Neural progenitor cell (in vitro differentiated cells): Measurements from ENCODE around the gene NDUFS1.

Experiments
- CTCF ChIP-seq: fragments of 200-600 bp; sonication (generic); IDR thresholded peaks from 2 replicates; pipeline ENCODE4 v1.5.1; 2017; ENCODE audit warnings: antibody characterized with exemption, mild to moderate bottlenecking
- EZH2 ChIP-seq: fragments of 200-600 bp; sonication (generic); IDR thresholded peaks from 2 replicates; pipeline ENCODE4 v1.6.1; 2017; ENCODE audit warnings: antibody characterized with exemption, mild to moderate bottlenecking, moderate library complexity
- EZH2phosphoT487 ChIP-seq: fragments of 200-600 bp; sonication (generic); IDR thresholded peaks from 2 replicates; pipeline ENCODE4 v1.6.1; 2017; ENCODE audit warnings: antibody characterized with exemption

DNA sequence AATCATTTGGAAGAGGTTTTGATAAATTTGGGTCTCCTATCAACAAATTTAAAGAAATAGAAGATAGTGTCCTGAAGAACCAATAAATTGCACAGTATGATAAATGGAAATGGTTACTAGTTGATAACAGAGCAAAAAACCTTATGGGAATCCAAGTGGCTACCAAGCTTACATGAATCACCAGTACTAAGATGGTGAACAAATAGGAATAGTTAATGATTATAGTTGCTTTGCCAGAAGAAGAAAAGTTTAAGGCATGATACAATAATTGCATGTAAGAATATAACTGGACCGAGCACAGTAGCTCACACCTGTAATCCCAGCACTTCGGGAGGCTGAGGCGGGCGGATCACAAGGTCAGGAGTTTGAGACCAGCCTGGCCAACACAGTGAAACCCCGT is 53.7 kb downstream of the NDUFS1 start:
- TF ChIP-seq EZH2: no peak
- TF ChIP-seq CTCF: no peak
- TF ChIP-seq EZH2phosphoT487: no peak
